Ovary (tissue), 3 donors: ENCODE measurements around the gene SLA2.

Experiments
- CTCF ChIP-seq, 3 donors: fragments of 450-650 bp in 2 of 3; fragments of 200-600 bp in 1 of 3; IDR thresholded peaks; one replicate each; pipeline versions ENCODE4 v1.5.1 to v1.8.0; 2016 to 2022; ENCODE audit warnings: antibody characterized with exemption in 3 of 3, mild to moderate bottlenecking in 1 of 3
- EP300 ChIP-seq: sonication (generic); formaldehyde crosslinking; IDR thresholded peaks from one replicate; pipeline ENCODE4 v1.6.1; 2017; ENCODE audit warnings: antibody characterized with exemption
- POLR2A ChIP-seq: fragments of 450-650 bp; IDR thresholded peaks from one replicate; pipeline ENCODE4 v1.6.1; 2017; ENCODE audit warnings: antibody characterized with exemption, mild to moderate bottlenecking, moderate library complexity
- donor health status: DM: no; HTN: no; CAD: no.

- TF ChIP-seq POLR2A (no peak), CTCF (IDR thresholded peaks at IDR 0.05) (no peak), EP300 (no peak)
Measured at GRCh38 chr20:36686504-36686903, 40.5 kb upstream of the SLA2 start.
